A549 treated with GW870086 at 1 μM for 4 hours (cell line): ENCODE measurements around the gene LYPD3. TPM values are rescaled to one million over a fixed set of nuclear protein-coding genes. Genes with fewer than 3 reads are reported as not detected.

ENCODE experiments used
- total RNA-seq: library from RNA; stranded (reverse); fragments of 200-300 nt; extraction: Qiagen RNA extraction; gene quantifications from 5 replicates; pipeline ENCODE4 v1.2.3, GENCODE V29; 2022; ENCODE audit warnings: low read depth

LYPD3 gene
- 0.22 to 0.80 TPM (median 0.41 TPM) in 5 replicates for total RNA-seq

DNA sequence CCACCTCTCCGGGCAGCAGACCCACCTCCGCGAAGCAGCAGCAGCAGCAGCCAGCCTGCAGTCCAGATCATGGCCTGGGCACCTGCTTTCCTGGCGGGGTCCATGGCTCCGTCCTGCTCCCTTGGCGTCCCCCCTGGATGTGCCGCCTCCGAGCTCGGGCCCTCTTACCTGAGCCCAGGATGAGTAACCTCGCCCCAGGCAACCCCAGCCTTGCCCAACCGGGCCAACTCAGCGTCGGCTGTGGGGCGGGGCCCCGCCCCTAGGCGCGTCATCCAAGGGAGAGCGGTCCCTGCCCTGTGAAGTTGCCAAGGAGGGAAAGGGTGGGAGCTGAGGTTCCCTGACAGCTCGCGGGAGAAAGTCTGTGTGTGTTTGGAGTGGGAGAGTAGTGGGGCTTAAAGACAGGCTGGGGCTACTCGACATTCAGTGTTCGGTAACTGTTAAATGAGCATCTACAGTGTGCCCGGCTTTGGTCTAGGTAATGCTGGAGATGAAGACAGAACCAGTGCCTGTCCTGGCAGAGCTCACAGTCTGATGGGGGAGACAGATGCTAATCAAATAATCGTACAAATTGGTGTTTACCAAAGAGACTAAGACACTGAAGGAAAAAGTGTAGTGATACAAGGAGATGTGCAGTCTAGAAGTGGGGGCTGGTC lies at the start of gene LYPD3:
Gene LYPD3, minus strand, starts transcription at position 141 of the 653 bp plus-strand sequence. Its CDS starts 37 bp downstream, at position 104.

DNA sequence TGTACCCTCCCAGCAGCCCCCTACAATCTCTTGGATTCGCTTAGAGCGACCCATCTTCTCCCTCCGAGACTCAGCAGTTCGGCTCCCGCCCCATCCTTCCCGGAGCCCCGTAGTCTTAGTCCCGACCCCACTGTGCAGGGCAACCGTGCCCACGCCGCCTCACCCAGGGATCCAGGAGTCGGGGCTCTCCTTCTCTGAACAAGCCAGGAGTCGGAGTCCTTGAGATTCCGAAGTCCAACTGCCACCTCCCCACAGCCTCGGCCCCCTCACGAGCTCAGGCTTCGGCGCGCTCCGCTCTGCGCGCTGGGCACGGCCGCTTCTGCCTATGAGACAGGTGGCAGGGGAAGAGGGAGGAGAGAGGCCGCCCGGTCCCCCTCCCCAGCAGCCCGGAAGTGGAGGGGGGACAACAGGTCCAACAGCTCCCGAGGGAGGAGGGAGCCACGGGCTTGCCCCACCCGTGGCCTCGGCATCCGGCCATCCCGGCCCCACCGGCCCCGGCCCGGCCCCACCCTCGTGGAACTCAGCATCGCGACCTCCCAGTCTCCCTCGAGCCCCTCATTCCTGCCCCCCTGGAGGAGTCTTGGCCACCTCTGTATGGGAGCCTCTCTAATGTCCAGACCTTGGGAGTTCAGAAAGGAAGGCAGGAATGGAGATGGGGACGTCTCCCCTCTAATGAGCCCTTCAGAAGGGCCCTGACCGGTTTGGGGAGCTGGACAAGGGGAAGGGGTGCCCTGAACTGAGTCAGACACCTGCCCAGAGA lies 39.2 kb upstream of the LYPD3 start, which contains the start of gene PHLDB3:
Gene PHLDB3, minus strand, starts transcription at position 321 of the 760 bp plus-strand sequence. CDS start 628 bp downstream, outside the sequence.

DNA sequence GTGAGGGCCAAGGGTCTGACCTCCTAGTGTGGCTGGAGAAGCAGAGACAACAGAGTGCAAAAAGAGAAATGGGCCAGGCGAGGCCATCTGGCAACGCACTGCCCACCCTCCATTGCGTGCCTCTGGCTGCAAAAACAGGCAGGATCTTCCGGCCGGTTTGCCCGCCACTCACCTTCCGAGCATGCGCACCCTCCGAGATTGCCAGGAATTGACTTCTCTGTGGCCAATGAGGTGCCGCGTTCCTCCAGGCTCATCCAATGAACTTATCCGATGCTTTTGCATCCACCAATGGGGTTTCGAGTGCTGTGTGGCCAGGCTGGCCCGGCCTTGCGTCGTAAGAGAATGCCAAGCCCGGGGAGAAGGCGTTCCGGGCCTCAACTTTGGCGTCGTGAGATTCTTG lies 50.9 kb downstream of the LYPD3 start, which contains the start of gene TEX101:
Gene TEX101, plus strand, starts transcription at position 337 of the 400 bp plus-strand sequence. CDS start 1,030 bp downstream, outside the sequence.

Other genes starting within 250 kb of the LYPD3 start
- gene PSG9, start 196.1 kb downstream of the LYPD3 start, total RNA-seq: 0.10 to 0.21 TPM (median 0.14 TPM) in 4 of 5 replicates, not detected in the other
- 0.06 to 0.11 TPM (median 0.09 TPM) in 4 of 5 replicates, not detected in the other for gene CD177, start 111.9 kb downstream of the LYPD3 start, total RNA-seq
- gene TEX101, start 50.7 kb downstream of the LYPD3 start, total RNA-seq: not detected in 5 replicates
- 7.9 to 10.0 TPM (median 8.8 TPM) in 5 replicates for gene PHLDB3, start 39.1 kb upstream of the LYPD3 start, total RNA-seq
- 45.7 to 50.9 TPM (median 49.2 TPM) in 5 replicates for gene ETHE1, start 61.6 kb upstream of the LYPD3 start, total RNA-seq
- 1.2 to 1.9 TPM (median 1.6 TPM) in 5 replicates for gene ZNF575, start 67.6 kb upstream of the LYPD3 start, total RNA-seq
- 24.8 to 28.2 TPM (median 27.3 TPM) in 5 replicates for gene XRCC1, start 109.9 kb upstream of the LYPD3 start, total RNA-seq
- 0.15 to 0.19 TPM (median 0.17 TPM) in 3 of 5 replicates, not detected in the others for gene PINLYP, start 110.2 kb upstream of the LYPD3 start, total RNA-seq
- 5.3 to 6.3 TPM (median 5.9 TPM) in 5 replicates for gene IRGQ, start 130.5 kb upstream of the LYPD3 start, total RNA-seq
- gene ZNF576, start 131.0 kb upstream of the LYPD3 start, total RNA-seq: 12.8 to 21.1 TPM (median 20.4 TPM) in 5 replicates
- gene SRRM5, start 146.5 kb upstream of the LYPD3 start, total RNA-seq: 0.67 to 0.93 TPM (median 0.80 TPM) in 5 replicates
- gene ZNF428, start 154.0 kb upstream of the LYPD3 start, total RNA-seq: 50.6 to 71.3 TPM (median 59.6 TPM) in 5 replicates
- gene CADM4, start 174.2 kb upstream of the LYPD3 start, total RNA-seq: 8.3 to 10.2 TPM (median 9.1 TPM) in 5 replicates
- 74.2 to 80.1 TPM (median 77.0 TPM) in 5 replicates for gene PLAUR, start 204.6 kb upstream of the LYPD3 start, total RNA-seq